Suprapubic skin (tissue), 3 donors: ENCODE measurements around the gene AFF4.

Experiments used
- CTCF ChIP-seq, 2 donors: fragments of 200-600 bp in 1 of 2; fragments of 450-650 bp in 1 of 2; sonication (generic) in 1 of 2; IDR thresholded peaks; one replicate each; pipeline ENCODE4 v1.5.1; 2016 to 2019; ENCODE audit warnings: antibody characterized with exemption in 2 of 2, mild to moderate bottlenecking in 1 of 2, moderate library complexity in 1 of 2
- POLR2A ChIP-seq, 2 donors: fragments of 450-650 bp; IDR thresholded peaks; one replicate each; pipeline ENCODE4 v1.6.1; 2017; ENCODE audit warnings: antibody characterized with exemption in 2 of 2, mild to moderate bottlenecking in 2 of 2, moderate library complexity in 2 of 2

GRCh38 chr5:132865668-132866341 is 97.6 kb downstream of the AFF4 start:
- TF ChIP-seq CTCF (IDR thresholded peaks at IDR 0.05) = no peak
- TF ChIP-seq POLR2A (IDR thresholded peaks at IDR 0.05) = no peak
